Activated CD8-positive, alpha-beta memory T cell treated with anti-CD3 and anti-CD28 coated beads for 48 hours (primary cell): ENCODE results near the gene AJM1.

Experiments used
- DNase-seq, 3 experiments: peaks; one replicate each; pipeline ENCODE4 v3.0.0-alpha.2; 2020; ENCODE audit warnings: low read depth in 2 of 3, low spot score in 2 of 3

AJM1 gene

GRCh38 chr9:136807281-136808074, 34.8 kb upstream of the AJM1 start, which contains the start of gene RABL6:
Gene RABL6, plus strand, starts transcription at chr9:136807948. Its CDS starts 249 bp downstream, at chr9:136808197.
- DNase-seq: peak; percentile 58 to 74 (median 64)

DNA sequence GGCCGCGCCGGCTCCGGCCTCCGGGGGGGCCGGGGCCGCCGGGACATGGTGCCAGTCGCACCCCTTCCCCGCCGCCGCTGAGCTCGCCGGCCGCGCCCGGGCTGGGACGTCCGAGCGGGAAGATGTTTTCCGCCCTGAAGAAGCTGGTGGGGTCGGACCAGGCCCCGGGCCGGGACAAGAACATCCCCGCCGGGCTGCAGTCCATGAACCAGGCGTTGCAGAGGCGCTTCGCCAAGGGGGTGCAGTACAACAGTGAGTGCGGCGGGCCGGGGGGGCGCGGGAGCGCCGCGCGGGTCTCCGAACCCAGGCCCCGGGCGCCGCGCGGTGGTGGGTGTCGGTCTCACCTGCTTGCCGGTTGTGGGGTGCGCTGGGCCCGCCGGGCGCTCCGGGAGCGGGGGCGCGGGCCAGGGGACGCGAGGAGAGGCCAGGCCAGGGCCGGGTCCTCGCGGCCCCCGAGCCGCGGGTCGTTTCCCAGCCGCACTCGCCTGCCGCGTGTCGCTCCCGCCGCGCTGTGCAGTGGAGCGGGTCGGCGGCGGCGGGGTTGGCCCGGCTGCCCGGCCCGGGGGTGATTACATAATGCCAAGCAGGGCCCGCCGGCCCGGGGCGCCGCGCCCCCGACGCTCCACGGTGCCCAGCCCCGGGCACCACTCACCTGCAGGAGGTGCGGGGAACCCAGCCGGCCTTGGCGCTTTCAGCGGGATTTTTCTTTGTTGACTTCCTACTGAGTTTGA, 34.0 kb upstream of the AJM1 start:
- no peak for DNase-seq

GRCh38 chr9:136808806-136809158, 33.5 kb upstream of the AJM1 start:
- no peak for DNase-seq

DNA sequence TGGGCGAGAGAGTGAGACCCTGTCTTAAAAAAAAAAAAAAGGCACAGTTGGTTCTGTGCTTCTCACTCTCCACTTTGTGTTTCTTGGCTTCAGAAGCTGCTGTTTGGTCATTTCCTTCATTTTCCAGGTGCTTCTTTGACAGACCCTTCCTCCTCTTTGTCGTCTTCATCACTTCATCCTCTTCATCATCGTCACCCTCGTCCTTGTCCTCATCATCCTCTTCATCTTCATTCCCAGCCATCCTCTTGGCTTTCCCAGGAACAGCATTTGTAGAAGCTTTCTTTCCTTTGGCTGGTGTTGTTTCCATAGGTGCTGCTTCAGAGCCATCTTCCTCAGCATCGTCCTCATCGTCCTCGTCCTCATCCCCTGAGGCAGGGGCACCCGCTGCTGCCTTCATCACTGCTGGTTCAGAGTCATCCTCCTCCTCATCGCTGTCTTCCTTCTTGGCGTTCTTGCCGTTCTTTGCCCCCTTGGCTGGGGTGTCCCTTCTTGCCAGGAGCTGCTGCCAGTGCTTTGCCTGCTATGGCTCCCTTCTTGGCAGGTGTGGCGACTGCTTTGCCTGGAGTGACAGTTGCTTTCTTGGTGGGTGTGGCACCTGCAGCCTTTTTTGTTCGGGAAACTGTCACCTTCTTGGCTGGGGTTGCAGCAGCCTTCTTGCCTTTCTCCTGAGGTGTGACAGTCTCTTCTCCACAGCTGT, 27.4 kb upstream of the AJM1 start:
- DNase-seq: no peak

- DNase-seq: no peak
Observed at GRCh38 chr9:136815422-136815782, 26.9 kb upstream of the AJM1 start.

DNA sequence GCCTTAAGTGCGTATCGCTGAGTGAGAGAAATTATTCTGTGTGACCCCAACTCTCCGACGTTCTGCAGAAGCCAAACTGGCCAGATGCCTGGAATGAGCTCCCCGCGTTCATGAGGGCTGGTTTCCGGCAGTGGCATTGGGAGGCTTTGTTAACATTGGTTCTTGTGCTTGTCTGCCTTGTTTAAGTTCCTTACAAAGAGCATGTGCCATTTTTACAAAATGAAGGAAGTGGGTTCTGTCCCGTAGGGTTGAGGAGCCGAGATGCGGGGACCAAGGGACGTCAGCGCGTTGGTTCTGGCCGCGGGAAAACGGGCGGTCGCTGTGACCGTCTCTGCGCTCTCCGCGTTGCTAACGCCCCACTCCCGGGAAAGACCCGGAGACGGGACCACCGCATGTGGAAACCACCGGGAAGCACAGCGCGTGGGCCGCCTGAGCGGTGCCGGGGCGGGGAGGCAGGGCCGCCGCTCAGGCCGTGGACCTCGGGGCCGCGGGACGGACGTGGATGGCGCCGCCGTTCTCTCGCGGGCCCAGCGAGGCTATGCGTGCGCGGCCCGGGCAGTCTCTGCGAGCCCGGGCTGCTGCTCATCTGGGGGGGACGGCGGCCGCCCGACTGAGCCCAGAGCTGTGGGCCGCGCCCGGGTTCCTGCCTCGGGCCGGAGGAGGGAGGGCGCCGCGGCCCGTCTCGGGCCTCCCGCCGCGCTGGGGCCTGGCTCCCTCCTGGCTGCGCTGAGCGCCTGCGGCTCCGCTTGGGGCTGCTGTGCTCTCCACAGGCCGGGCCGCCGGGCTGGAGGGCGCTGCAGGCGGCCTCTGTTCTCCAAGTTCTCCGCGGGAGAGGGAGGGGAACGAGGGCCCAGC, 21.1 kb upstream of the AJM1 start:
- no peak for DNase-seq

- DNase-seq: no peak
Observed at GRCh38 chr9:136821826-136822544, 20.3 kb upstream of the AJM1 start.

GRCh38 chr9:136823136-136824046, 18.9 kb upstream of the AJM1 start:
- no peak for DNase-seq

DNA sequence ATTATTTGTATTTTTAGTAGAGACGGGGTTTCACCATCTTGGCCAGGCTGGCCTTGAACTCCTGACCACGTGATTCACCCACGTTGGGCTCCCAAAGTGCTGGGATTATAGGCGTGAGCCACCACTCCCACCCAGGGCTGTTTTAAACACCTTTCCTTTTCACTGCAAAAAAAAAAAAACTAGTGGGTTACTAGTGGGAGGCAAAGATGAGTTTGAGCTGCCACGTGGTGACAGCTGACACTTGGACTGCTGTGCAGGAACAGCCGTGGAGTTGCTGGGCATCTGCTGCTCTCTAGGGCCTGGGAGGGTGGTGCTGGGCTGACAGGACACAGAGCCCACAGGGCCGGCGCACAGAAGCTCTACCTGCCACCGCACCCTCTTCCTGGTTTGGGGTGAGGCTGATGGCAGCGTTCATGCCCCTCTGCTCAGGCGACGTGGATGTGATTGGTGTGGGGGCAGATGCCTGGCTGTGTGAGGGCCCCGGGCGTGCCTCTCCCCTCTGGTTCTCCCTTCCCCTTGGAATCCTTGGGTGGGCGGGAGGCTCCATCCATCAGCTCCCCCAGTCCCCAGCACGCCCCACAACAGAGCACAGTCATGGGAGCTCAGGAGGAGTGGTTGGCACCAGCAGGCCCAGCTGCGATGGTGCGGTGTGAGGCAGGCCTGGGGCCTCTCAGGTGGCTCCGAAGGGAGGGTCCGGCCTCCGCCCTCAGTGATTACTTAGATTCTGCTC, 17.6 kb upstream of the AJM1 start:
- DNase-seq: no peak

DNA sequence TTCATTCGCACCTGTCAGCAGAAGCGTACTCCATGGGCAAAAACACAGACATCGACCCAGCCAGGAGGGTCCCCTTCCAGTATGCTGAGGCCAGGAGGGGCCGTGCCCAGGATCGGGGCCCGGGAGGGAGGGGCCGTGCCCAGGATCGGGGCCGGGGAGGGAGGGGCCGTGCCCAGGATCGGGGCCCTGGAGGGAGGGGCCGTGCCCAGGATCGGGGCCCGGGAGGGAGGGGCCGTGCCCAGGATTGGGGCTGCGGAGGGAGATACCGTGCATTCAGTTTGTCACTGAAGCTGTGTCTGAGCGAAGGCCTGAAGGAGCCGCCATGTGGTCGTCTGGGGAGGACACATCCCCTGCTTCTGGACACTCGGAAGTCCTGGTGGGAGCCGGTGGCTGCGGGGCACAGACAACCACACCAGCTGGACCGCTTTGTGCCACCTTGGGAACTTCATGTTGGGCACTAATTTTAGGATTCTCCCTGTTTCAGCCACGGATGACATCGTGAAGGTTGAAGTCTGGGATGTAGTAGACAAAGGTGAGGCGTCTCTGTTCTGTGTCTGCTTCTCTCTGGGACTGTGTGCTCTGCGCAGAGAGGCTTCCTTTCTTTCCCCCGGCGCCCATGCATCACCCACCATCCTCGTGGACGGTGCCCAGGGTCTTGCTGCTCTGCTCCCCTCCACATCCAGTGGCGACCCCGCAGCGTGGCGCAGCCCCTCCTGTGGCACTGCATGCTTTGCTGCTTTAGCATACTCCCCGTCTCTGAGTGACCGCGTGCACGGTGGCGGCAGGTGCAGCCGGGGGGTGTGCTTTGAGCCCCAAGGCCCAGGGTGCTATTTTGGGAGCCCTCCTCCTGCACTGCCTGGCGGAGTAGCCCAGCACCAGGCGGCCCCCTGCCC, 16.7 kb upstream of the AJM1 start:
- DNase-seq: no peak

DNA sequence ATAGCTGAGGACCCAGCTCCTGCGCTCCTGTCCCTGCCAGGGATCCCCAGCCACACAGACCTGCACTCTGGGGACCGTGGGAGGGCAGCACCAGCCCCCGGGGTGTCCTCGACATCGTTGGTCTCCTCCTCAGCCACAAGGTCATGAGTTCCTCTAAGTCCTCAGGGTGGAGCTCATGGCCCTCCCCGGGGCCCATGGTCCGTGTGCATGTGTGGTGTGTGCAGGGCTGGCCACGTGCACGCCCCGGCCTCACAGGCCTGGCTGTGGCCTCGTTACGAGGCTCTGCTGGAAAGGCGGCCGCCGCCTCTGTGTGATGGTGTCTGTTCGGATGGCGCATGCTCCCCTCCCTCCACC, 16.1 kb upstream of the AJM1 start:
- no peak for DNase-seq

DNA sequence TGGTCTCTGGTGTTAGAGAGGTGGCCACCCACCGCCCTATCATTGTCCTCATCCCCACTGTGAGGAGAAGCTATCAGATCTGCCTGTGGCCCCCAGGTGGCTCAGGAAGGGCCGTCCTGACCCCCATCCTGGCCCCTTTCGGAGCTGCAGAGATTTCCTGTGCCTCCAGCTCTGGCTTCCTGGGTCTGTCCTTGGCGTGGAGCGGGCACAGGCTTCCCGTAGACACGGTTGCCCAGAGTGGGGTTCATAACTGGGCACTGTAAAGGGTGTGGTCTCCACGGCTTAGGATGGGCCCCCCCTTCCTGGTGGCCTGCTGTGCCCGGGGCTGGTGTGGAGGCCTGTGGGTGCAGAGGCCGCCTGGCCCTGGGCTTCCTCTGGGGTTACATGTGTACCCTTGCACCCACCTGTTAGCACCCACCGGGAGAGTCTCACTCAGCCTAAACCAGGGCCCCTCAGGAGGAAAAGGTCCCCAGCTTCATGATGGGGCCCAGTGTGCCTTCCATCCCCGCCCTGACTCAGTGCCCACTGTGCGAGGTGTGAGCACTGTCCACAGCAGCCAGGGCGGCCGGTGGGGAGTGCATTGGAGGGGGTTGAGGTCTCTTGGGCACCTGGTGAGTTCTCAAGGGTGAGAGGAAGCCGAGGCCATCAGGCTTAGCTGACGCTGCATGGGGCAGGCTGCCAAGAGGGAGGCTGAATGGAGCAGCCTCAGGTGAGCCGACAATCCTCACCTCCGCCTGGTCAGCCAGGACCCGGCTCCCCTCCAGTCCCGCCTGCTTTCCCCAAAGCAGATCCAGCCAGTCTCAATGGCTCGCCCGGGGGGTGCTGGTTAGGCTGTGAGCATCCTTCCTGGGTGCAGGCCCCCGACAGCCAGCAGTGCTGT, 15.3 kb upstream of the AJM1 start:
- no peak for DNase-seq

GRCh38 chr9:136827794-136828473, 14.3 kb upstream of the AJM1 start:
- no peak for DNase-seq

GRCh38 chr9:136828474-136829140, 13.7 kb upstream of the AJM1 start:
- DNase-seq: no peak

DNA sequence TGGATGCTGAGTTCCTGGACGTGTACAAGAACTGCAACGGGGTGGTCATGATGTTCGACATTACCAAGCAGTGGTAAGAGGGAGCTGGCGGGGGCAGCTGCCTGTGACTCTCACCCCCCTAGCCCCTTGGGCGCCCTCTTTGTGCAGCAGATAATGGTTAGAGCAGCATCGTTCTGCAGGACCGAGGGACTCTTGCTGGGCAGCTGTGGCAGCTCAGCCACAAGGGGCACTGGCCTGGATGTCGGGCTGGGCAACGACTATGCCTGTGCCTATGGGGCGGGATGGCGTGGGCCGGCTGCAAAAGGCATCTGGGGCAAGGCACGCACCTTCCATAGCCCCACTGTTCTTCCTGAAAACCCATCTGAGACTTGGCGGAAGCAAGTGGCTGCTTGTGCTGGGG, 12.9 kb upstream of the AJM1 start:
- DNase-seq: no peak
